ENCODE data around the gene MMP23B. TPM values are rescaled to one million over a fixed set of nuclear protein-coding genes. Genes with fewer than 3 reads are reported as not detected.

Gene MMP23B
- total and polyA plus RNA-seq, 11 donors, result 10.4 to 128 (median 59.0) TPM

GRCh38 chr1:1664941-1665814 lies 33.2 kb downstream of the MMP23B start:
- ATAC-seq (peak in 1 of 4 donors; percentile 15), DNase-seq (no peak)
- no peaks in the 10 kb centered on the region for H3K9me3 ChIP-seq
- intact Hi-C loops (cut with DNase I), result loop anchor here in 1 of 10 donors (1.0 kb wide), 1 partner anchor 64 kb away; no protein-coding TSS in a partner anchor
- H3K4me1 ChIP-seq, result peaks cover 0 to 6% (median 0%) of the 10 kb centered on the region in 12 donors
- H3K36me3 ChIP-seq, result peaks cover 0 to 54% (median 45%) of the 10 kb centered on the region in 9 donors
- WGBS, 4 donors, result 90 to 93% (median 91%) methylated on average over 19 to 27 of the region's 27 CpGs
- TF ChIP-seq, protein P1, sequence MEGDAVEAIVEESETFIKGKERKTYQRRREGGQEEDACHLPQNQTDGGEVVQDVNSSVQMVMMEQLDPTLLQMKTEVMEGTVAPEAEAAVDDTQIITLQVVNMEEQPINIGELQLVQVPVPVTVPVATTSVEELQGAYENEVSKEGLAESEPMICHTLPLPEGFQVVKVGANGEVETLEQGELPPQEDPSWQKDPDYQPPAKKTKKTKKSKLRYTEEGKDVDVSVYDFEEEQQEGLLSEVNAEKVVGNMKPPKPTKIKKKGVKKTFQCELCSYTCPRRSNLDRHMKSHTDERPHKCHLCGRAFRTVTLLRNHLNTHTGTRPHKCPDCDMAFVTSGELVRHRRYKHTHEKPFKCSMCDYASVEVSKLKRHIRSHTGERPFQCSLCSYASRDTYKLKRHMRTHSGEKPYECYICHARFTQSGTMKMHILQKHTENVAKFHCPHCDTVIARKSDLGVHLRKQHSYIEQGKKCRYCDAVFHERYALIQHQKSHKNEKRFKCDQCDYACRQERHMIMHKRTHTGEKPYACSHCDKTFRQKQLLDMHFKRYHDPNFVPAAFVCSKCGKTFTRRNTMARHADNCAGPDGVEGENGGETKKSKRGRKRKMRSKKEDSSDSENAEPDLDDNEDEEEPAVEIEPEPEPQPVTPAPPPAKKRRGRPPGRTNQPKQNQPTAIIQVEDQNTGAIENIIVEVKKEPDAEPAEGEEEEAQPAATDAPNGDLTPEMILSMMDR (IDR thresholded peaks at IDR 0.05), result no peak
- TF ChIP-seq POLR2A (IDR thresholded peaks at IDR 0.05), result no peak
- no peak overlapping the region for H3K4me3 ChIP-seq
- no peaks in the 10 kb centered on the region for H3K27me3 ChIP-seq
- no peak overlapping the region for H3K27ac ChIP-seq

DNA sequence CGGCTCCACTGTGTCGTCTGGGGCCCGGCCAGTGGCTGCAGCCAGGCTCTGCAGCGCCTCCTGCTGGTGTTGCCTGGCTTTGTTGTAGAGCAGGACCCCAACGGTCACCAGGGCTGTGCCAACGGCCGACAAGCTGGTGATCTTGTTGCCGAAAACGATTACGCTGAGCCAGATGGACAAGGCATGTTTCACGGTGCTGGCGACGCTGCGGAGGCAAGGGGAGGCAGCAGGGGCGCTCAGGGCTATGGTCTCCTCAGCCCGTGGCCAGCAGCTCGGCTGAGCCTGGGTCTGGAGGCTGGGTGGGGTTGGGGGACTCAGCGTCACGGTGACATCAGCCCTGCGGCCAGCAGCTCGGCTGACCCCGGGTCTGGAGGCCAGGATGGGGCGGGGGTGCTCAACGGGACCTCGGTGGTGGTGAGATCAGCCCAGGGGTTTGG lies 33.9 kb downstream of the MMP23B start:
- 81 to 87% (median 83%) methylated on average over 17 to 25 of the region's 25 CpGs for WGBS, 4 donors
- H3K4me1 ChIP-seq, result peaks cover 0 to 6% (median 0%) of the 10 kb centered on the region in 12 donors
- TF ChIP-seq, protein P1 (IDR thresholded peaks at IDR 0.05), result peak; percentile 19 to 51 (median 38)
- TF ChIP-seq POLR2A (IDR thresholded peaks at IDR 0.05), result no peak
- H3K9me3 ChIP-seq, result no peaks in the 10 kb centered on the region
- no peak overlapping the region for H3K27ac ChIP-seq
- no peak overlapping the region for H3K4me3 ChIP-seq
- ATAC-seq, result peak in 1 of 4 donors; percentile 19
- intact Hi-C loops (cut with DNase I), result loop anchor here in 1 of 10 donors (1.0 kb wide), 1 partner anchor 63 kb away; no protein-coding TSS in a partner anchor
- DNase-seq, result no peak
- H3K27me3 ChIP-seq, result no peaks in the 10 kb centered on the region
- H3K36me3 ChIP-seq, result peaks cover 0 to 61% (median 49%) of the 10 kb centered on the region in 9 donors

DNA sequence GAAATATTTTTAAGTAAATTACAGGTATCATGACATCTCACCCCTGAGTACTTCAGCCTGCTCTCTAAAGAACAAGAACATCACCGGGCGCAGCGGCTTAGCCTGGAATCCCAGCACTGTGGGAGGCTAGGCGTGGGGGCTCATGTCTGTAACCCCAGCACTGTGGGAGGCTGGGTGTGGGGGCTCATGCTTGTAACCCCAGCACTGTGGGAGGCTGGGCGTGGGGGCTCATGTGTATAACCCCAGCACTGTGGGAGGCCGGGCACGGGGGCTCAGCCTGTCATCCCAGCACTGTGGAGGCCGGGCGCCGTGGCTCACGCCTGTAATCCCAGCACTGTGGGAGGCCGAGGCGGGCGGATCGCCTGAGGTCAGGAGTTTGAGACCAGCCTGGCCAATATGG lies 34.6 kb downstream of the MMP23B start:
- no peak overlapping the region for H3K27ac ChIP-seq
- peaks cover 0 to 8% (median 0%) of the 10 kb centered on the region in 12 donors for H3K4me1 ChIP-seq
- intact Hi-C loops (cut with DNase I), result no loop called here
- H3K9me3 ChIP-seq, result no peaks in the 10 kb centered on the region
- no peak overlapping the region for H3K4me3 ChIP-seq
- TF ChIP-seq, protein P1 (IDR thresholded peaks at IDR 0.05), result no peak
- no peak for TF ChIP-seq POLR2A (IDR thresholded peaks at IDR 0.05)
- ATAC-seq (peak in 1 of 4 donors; percentile 25), DNase-seq (no peak)
- peaks cover 0 to 68% (median 56%) of the 10 kb centered on the region in 9 donors for H3K36me3 ChIP-seq
- no peaks in the 10 kb centered on the region for H3K27me3 ChIP-seq
- WGBS, 4 donors, result 95 to 98% (median 96%) methylated on average over 15 of the region's 15 CpGs

All from heart left ventricle (tissue), 16 donors.